Activated CD4-positive, alpha-beta T cell treated with anti-CD3 and anti-CD28 coated beads, Interleukin-2, Interleukin-4, amounts not matched to agents 100 ng/mL and 50 ng/mL, durations not matched to agents 16 hours and 8 hours (primary cell): Measurements from ENCODE around the gene IL19.
"Not testable (repeated sequence)": the region's sequence is repeated elsewhere in the genome, so short reads cannot be mapped to it uniquely, and the experiment has no call there.

Experiments
- DNase-seq: peaks from one replicate; pipeline ENCODE4 v3.0.0-alpha.2; 2020; ENCODE audit warnings: low spot score

The IL19 gene

GRCh38 chr1:206833801-206834200, 63.2 kb downstream of the IL19 start:
- DNase-seq = no peak

GRCh38 chr1:206834217-206834616, 63.6 kb downstream of the IL19 start:
- DNase-seq = no peak

GRCh38 chr1:206834711-206835110, 64.1 kb downstream of the IL19 start:
- no peak for DNase-seq

- no peak for DNase-seq
These were observed 64.6 kb downstream of the IL19 start for GRCh38 chr1:206835186-206835585.

GRCh38 chr1:206836111-206836510, 65.5 kb downstream of the IL19 start:
- DNase-seq = no peak

GRCh38 chr1:206839006-206839560, 68.5 kb downstream of the IL19 start:
- DNase-seq = no peak

GRCh38 chr1:206839857-206840256, 69.3 kb downstream of the IL19 start:
- DNase-seq = no peak

- no peak for DNase-seq
These were observed 71.2 kb downstream of the IL19 start for GRCh38 chr1:206841609-206842323.

- no peak for DNase-seq
These were observed 72.3 kb downstream of the IL19 start for GRCh38 chr1:206842854-206843253.

GRCh38 chr1:206843626-206844025, 73.1 kb downstream of the IL19 start:
- no peak for DNase-seq

GRCh38 chr1:206846487-206846886, 75.9 kb downstream of the IL19 start:
- no peak for DNase-seq

- DNase-seq = no peak
These were observed 76.8 kb downstream of the IL19 start for GRCh38 chr1:206847337-206847834.

GRCh38 chr1:206847946-206848345, 77.4 kb downstream of the IL19 start:
- DNase-seq = no peak

GRCh38 chr1:206850401-206850800, 79.8 kb downstream of the IL19 start:
- DNase-seq = no peak

GRCh38 chr1:206851341-206852010, 80.9 kb downstream of the IL19 start:
- no peak for DNase-seq

GRCh38 chr1:206852662-206853061, 82.1 kb downstream of the IL19 start:
- DNase-seq = not testable (repeated sequence)

- DNase-seq = not testable (repeated sequence)
These were observed 83.1 kb downstream of the IL19 start for GRCh38 chr1:206853696-206854095.

GRCh38 chr1:206854401-206855129, 84.0 kb downstream of the IL19 start:
- DNase-seq = no peak

GRCh38 chr1:206855859-206856258, 85.3 kb downstream of the IL19 start:
- DNase-seq = no peak

GRCh38 chr1:206856674-206857464, 86.3 kb downstream of the IL19 start:
- no peak for DNase-seq

GRCh38 chr1:206859082-206859521, 88.5 kb downstream of the IL19 start:
- no peak for DNase-seq

- DNase-seq = no peak
These were observed 89.6 kb downstream of the IL19 start for GRCh38 chr1:206860165-206860564.
